HTR-8/SVneo (cell line): ENCODE measurements around the gene PTBP1.
A peak's percentile ranks its signal among the peaks of the same experiment; 100 is the strongest.

Experiments
- DNase-seq: peaks from one replicate; pipeline ENCODE4 v3.0.0; 2011; ENCODE audit warnings: low spot score, mixed read lengths; ENCODE audit not compliant: insufficient read length
- FAIRE-seq: peaks from 2 replicates; lab custom pipeline; 2011; peaks lifted over from hg19 to GRCh38; lab: Jason Lieb, UNC

PTBP1 gene

DNA sequence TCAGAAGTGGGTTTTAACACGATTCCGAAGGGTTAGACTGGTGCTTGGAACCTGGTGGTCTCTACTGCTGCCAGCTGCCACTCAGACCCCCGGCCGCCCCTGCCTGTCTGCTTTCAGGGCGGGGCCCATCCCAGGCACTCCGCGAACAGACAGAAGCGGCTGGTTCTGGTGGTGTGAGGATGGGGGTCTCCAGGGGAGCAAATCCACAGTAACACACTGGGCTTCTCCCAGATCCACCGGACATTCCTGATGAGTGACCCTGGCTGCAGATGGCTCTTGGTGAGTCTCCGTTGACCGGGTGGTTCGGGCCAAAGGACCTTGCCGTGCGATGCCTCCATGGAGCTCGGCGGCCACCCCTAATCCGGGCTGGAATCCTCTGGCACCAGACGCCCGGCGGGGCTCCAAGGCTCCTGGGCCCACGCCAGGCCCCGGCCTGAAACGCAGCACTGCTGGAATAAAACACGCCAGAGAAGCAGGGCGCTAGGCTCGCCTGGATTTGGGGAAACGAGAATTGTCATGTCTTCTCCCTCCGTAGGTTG lies 2.1 kb upstream of the PTBP1 start:
- FAIRE-seq (no peak), DNase-seq (no peak)

DNA sequence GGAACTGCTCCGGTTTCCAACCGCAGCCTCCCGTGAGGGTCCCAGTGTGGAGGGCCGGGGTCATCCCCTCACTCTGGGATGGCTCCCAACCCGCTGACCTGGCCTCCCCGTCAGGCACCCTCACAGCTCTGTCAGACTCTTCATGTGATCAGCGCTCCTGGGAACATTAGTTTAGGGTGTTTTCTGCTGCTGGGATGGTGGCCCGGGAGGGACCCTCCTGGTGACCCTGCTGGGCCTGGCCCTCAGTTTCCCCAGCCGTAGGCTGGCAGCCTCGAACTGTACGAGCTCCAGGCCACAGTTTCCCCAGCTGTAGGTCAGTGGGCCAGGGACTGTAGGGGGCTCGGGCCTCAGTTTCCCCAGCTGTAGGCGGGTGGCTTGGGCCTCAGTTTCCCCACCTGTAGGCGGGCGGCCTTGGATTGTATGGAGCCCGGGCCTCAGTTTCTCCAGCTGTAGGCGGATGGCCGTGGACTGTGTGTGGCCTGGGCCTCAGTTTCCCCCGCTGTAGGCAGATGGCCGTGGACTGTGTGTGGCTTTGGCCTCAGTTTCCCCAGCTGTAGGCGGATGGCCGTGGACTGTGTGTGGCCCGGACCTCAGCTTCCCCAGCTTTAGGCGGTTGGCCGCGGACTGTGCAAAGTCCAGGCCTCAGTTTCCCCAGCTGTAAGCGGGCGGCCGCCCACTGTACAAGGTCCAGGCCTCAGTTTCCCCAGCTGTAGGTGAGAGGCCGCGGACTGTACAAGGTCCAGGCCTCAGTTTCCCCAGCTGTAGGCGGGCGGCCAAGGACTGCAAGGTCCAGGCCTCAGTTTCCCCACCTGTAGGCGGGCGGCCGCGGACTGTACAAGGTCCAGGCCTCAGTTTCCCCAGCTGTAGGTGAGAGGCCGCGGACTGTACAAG lies 1.3 kb upstream of the PTBP1 start:
- no peak for FAIRE-seq

DNA sequence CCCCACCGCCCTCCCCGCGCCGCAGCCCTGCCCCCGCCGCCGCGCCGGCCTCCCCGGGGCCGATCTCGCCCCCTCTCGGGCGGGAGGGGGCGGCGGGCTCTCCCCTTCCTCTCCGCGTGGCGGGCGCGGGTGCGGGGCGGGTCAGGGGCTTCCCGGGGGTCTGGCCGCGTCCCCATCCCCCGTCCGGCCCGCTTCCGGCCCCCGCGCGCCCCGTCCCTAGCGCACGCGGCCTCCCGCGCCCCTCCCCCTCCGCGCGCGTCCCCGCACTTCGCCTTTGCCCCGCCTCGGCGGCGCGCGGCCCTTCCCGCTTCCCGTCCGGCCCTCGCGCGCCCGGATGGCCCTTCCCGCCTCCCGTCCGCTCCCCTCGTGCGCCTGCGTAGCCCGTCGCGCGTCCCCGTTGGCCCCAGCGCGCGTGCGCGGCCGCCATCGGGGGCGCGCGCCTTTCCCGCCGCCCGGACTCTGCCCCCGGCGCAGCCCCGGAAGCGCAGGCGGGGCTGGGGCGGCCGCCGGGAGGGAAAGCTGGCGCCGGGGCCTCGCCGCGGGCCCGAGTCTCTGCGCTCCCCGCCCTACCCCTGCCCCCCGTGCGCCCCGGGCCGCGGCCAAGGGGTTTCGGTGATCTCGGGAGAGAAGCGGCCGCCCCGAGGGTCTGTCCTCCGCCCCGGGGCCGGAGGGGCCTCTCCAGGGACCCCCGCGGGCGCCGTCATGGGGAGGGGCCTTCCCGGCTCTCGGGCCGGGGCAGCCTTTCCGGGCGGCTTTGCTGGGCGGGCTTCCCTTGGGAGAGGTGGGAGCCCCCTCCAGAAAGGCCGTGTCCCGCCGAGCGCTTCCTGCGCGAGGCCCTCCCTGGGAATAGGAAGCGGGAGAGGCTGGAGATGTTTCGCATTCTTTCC lies 519 bp downstream of the PTBP1 start:
- DNase-seq: peak; percentile 81
- FAIRE-seq: peak; percentile 69

More for the DNA sequence above, 1.3 kb upstream of the PTBP1 start:
- no peak for DNase-seq

DNA sequence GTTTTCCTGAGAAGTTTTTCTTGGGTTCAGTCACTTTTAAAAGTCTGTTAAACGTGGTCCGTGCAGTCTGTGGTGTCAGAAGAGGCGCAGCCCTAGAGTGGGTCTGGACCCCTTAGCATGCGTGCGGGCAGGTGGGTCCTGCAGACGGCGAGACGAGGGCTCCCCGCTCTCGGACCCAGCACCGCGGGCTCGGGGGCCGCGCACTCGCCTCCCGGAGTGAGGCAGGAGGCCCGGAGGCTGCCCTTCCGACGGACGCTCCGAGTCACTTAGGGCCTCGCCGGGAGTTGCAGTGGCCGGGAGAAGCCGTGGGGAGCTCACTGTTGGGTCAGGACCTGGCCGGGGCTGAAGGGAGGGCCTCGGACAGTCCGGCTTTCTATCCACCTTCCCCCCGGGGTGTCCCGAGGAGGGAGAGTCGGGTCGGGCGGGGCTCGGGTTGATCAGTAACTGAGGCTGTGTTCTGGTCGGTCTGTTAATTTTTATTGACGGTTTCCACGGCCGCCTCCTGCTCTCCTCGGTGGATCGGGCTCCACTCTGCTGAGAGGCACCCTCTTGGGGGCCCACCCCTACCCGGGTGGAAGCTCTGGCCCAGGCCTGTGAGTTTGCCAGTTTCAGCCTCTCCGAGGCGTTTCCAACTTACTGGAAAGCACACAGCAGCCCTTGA lies 1.3 kb downstream of the PTBP1 start:
- DNase-seq (no peak), FAIRE-seq (no peak)

DNA sequence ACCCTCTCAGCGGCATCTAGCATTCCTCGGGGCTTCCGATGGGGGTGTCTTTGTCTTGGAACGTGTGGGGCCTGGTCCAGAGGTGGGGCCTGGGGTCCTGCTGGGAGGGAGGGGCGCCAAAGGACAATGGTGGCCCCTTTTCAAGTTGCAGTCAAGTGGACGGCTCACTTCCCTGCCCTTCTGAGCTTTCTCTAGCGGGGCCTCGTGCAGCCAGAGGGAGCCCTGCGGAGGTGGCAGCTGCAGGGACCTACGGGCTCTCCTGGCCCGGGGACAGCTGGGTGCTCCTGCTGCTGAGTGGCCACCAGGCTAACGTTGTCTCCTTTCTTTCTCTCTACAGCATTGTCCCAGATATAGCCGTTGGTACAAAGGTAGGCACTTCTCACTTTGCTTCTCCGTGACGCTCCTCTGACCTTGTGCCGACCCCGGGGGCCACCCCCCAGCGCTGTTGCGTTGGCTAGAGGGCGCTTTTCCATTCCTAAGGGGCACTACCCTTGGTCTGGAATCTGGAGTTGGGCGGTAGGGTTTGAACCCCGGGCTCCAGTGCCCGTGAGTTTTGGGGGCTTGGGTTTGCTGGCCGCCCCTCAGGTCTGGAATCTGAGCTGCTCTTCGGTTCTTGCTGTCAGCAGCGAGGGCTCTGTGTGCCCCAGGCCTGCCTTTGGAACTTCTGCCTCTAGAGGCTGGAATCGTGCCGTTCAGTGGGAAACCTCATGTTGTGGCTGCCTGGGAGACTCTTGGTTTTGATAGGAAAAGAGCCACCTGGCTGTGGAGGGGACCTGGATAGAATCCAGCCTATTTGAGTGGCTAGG lies 2.0 kb downstream of the PTBP1 start:
- DNase-seq (no peak), FAIRE-seq (no peak)

DNA sequence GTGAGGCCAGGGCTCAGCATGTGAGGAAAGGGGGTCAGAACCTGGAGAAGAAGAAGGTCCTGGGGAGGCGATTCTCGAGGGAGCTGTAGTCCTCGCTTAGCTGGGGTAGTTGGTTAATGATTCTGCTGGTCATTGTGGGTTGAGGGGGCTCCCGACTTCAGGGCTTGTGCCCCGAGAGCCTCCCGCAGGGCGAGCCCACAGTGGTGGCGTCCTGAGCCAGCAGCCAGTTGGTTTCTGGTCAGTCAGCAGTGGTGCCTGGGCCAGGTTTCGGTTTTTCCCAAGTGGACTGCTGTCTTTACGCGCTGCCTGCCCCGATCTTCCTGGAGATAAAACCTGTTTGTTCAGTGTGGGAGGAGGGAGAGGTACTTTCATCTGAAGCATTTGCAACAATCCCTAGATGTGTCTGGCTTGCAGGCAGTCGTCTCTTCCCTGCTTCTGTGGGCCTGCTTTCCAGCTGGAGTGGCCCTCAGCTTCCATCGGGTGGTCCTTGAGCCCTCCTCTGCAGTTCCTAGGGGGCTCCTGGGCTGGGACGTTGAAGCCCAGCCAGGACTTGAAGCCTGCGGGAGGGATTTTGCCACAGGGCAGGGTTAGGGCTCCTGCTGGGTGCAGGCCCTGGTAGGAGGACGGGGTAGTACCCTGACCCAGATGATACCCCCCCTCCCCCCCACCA lies 3.2 kb downstream of the PTBP1 start:
- no peak for DNase-seq
- FAIRE-seq: no peak

DNA sequence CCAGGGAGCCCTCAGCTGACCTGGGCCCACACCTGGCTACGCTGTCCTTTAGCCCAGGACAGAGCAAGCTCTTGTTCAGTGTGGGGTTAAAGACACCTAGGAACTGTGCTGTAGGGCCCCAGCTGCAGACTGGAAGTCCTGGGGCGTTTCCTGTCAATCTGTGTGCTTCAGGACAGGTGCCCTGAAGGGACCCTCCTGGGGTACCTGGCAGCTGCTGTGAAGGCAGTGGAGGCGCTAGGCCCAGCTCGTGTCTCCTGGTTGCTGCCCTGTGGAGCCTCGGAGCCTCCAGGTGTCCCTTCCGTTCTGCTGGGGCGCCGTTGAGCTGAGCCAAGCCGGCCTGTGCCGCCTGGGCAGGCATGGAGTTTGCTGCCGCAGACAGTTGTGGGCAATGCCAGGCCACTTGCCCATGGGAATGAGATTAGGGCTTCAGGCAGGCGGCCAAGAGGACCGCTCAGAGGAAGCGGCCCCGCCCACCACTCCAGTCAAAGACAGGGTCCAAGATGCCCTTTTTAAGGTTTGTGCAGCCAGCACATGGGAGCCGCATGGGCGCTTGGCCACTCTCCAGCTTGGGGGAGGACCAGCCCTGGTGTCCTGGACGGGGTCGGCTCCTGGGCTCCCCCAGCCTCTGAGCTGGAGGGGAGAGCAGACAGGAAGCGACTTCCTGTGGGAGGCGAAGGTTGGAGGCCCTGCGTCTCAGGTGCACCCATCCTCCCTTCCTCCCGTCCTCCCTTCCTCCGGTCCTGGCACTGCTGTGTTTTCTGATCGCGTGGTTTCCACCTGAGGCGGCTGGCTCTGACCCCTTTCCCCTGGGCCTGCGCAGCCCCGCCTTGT lies 4.0 kb downstream of the PTBP1 start:
- FAIRE-seq (no peak), DNase-seq (no peak)

DNA sequence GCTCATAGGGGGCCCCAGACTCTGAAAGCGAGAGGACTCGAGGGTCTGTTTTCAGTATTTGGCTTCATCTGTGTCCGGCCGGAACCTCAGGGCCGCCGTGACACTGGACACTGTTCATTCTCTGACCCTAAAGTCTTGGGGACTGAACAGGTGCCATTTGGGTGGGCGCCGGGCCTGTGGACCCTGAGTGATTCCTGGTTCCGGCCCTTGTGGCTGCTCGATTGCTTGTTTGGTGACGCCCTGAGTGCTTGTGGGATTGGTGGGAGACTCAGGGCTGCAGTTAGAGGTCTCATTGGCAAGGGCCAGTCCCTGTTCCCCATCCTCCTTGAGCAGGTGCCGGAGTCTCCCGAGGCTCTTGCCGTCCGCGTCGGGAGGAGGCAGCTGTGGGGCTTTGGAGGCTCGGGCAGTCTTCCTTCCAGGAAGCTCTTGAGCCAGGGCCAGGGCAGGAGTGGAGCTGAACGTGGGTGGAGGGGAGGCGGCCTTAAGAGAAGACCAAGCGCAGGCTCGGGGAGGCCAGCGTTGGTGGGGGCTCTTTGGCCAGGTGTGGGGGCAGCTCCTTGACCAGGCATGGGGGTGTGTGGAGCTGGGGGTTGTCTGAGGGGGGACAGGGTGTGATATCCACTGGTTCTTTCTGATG lies 4.7 kb downstream of the PTBP1 start:
- FAIRE-seq: no peak
- no peak for DNase-seq

DNA sequence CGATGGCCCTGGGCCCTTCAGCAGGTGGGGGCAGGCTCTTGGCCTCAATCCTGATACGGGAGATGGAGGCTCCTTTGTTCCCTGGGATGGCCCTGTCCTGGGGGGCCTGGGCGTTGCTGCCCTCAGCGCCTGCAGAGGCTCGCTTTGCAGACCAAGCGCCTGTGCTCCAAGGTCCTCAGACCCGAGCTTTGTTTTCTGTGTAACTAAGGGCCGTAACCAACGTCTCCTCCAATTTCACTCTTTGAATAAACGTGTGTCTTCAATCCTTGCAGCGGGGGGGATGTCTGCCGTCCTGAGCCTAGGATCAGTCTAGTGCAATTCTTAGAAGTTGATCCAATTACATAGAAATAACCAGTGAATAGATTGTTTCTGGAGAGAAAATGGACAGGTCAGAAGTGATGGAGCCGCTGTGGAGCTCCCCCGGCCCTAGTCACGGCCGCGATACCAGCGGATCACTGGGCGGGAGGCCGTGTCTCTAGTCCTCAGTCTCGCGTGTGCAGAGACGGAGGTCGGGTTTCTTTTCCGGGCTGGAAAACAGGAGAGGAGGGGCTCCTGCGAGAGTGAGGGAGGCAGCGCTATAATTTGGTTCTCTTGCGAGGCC lies 5.3 kb downstream of the PTBP1 start:
- FAIRE-seq (no peak), DNase-seq (no peak)

DNA sequence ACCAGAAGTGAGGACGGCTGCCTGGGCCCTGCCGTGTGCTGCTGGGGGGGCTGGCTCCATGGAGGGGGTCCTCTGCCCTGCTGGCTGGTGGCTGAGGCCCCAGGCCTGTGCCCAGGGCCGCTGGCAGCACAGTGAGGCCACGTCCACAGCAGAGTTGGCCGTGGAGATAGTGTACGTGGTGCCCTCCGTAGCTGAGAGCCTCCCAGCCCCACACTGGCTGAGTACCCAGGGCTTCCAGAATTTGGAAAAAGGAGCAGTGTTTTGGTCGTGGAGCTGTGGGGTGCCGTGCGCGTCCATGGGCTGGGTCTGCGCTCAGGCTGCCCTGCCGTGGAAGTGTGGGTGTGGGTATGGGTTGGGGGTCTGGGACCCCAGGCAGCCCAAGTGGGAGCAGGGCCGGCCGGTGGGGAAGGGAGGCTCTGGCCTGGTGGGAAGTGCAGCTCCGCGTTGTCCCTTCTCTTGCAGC lies 5.9 kb downstream of the PTBP1 start:
- DNase-seq (no peak), FAIRE-seq (no peak)

DNA sequence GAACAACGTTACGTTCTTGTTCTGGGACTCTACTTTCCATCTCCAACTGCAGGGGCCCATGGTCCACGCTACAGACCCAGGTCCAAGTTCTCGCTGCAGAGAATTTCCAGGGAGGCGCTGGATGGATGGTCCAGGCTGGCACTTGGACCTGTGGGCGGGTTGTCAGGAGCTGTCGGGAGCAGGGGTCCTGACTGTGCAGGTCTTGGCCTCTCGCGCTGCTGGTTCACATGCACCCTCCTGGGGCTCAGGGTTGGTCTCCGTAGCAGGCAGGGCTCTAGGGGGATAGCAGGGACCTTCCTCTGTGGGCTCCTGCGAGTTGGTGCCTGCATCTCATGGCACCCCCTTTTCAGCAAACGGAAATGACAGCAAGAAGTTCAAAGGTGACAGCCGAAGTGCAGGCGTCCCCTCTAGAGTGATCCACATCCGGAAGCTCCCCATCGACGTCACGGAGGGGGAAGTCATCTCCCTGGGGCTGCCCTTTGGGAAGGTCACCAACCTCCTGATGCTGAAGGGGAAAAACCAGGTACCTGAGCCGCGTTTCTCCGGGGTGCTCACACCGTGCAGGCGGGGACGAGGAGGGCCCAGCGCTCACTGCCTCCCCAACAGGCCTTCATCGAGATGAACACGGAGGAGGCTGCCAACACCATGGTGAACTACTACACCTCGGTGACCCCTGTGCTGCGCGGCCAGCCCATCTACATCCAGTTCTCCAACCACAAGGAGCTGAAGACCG lies 6.6 kb downstream of the PTBP1 start:
- no peak for DNase-seq
- no peak for FAIRE-seq

DNA sequence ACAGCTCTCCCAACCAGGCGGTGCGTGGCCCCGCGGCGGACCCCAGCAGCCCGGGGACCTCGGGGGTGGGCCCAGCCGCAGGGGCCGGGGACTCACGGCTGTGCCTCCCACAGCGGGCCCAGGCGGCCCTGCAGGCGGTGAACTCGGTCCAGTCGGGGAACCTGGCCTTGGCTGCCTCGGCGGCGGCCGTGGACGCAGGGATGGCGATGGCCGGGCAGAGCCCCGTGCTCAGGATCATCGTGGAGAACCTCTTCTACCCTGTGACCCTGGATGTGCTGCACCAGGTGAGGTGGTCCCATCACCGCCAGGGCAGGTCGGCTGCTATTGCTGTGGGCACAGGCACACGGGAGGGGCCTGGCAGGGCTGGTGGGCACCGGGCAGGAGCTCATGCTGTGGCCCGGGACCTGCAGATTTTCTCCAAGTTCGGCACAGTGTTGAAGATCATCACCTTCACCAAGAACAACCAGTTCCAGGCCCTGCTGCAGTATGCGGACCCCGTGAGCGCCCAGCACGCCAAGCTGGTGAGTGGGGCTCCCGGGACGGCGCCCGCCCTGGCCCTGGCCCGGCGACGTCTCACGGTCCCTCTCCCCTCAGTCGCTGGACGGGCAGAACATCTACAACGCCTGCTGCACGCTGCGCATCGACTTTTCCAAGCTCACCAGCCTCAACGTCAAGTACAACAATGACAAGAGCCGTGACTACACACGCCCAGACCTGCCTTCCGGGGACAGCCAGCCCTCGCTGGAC lies 7.3 kb downstream of the PTBP1 start:
- FAIRE-seq (no peak), DNase-seq (no peak)

DNA sequence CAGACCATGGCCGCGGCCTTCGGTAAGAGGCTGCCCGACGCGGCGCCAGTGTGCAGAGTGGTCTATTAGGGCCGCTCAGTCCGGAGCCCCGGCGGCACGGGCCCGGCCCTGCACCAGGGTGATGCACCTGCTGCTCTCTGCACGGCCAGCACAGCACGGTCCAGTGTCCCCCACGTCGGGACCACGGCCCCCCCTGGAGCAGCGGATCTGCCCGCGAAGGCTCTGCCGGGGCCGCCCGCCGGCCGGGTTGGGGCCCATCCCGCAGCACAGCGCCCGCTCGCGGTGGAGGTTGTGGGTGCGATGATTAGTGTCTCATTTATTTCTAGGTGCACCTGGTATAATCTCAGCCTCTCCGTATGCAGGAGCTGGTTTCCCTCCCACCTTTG lies 7.9 kb downstream of the PTBP1 start:
- FAIRE-seq: no peak
- no peak for DNase-seq

DNA sequence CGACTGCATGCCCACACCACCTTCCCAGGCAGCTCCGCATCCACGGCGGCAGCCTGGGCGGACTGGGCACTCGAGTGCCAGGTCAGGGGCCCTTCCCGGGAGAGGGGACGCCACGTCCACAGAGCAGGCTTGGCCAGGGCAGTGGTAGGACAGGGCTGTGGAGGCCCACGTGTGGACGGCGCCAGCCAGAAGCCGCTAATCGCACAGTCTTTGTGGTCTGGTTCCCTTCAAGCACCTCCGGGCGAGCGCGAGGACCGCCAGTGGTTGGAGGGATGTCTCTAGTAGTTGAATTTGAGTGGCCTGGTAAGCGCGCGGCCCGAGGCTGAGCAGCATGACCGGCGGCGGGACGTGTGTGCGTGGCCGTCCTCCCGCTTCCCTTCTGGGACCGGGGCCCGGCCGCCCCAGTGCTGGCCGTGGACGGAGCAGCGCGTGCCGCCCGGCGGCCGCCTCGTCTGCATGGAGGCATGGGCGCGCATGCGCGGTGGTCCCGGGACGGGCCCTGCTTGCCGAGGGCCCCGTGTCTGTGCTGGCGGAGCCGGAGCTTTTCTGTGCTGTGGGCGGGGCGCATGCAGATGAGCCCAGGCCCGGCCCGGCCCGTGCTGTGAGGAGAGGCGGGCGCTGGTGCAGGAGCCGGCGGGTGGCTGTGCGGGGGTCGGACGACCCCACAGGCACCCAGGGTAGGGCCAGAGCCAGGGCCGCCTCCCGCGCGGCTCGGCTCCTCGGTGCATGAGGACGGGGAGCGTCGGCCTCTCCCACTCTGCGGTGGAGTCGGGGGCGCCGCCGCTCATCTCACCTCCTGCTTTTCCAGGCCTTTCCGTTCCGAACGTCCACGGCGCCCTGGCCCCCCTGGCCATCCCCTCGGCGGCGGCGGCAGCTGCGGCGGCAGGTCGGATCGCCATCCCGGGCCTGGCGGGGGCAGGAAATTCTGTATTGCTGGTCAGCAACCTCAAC lies 8.6 kb downstream of the PTBP1 start:
- FAIRE-seq (no peak), DNase-seq (no peak)
